IMR-90 (cell line): ENCODE measurements around the gene DUSP22.

Source experiments
- CTCF ChIP-seq: conservative IDR thresholded peaks from 2 replicates; pipeline ENCODE4 v1.5.1; 2012; ENCODE audit warnings: mild to moderate bottlenecking, low read depth, low read length, improper control_type of control experiment
- ELK1 ChIP-seq: fragments of 150-350 bp; IDR thresholded peaks from 2 replicates; pipeline ENCODE4 v1.6.1; 2016; ENCODE audit warnings: low read depth, mild to moderate bottlenecking, low read length, moderate library complexity, borderline replicate concordance
- FOS ChIP-seq: fragments of 150-350 bp; IDR thresholded peaks from 2 replicates; pipeline ENCODE4 v1.6.1; 2016; ENCODE audit warnings: low read depth, low read length
- POLR2A ChIP-seq: IDR thresholded peaks from 2 replicates; pipeline ENCODE4 v1.6.1; 2012; ENCODE audit warnings: mild to moderate bottlenecking, low read depth, low read length
- RAD21 ChIP-seq: IDR thresholded peaks from 2 replicates; pipeline ENCODE4 v1.6.1; 2012; ENCODE audit warnings: low read length, improper control_type of control experiment
- RCOR1 ChIP-seq: IDR thresholded peaks from 2 replicates; pipeline ENCODE4 v1.6.1; 2012; ENCODE audit warnings: mild to moderate bottlenecking, low read length, improper control_type of control experiment; ENCODE audit not compliant: insufficient replicate concordance

- TF ChIP-seq CTCF (no peak), ELK1 (no peak), RCOR1 (no peak), POLR2A (no peak), FOS (no peak), RAD21 (no peak)
These were observed 84.7 kb downstream of the DUSP22 start for GRCh38 chr6:376827-377640.
